Left lung (tissue), 10 donors: Measurements from ENCODE around the gene GGT6. TPM values are rescaled to one million over a fixed set of nuclear protein-coding genes. Genes with fewer than 3 reads are reported as not detected.
A peak's percentile ranks its signal among the peaks of the same experiment; 100 is the strongest.

Experiments
- ATAC-seq: fragments of 200-7000 bp; cut with Tn5 transposase; one replicate; pipeline ENCODE4 v1.9.1; 2020; ENCODE audit warnings: moderate library complexity
- DNase-seq, 4 donors: peaks; one replicate each; pipeline ENCODE4 v3.0.0-alpha.2; 2013 to 2020
- H3K27ac ChIP-seq, 2 donors: fragments of 200-600 bp; sonication (generic) in 1 of 2; one replicate each; pipeline versions ENCODE4 v1.5.0 to v1.8.0; 2020 to 2021
- H3K27me3 ChIP-seq, 2 donors: fragments of 200-600 bp; sonication (generic) in 1 of 2; one replicate each; pipeline versions ENCODE4 v1.5.0 to v1.8.0; 2020 to 2021
- H3K36me3 ChIP-seq, 2 donors: fragments of 200-600 bp; sonication (generic) in 1 of 2; one replicate each; pipeline versions ENCODE4 v1.5.0 to v1.8.0; 2020 to 2021
- H3K4me1 ChIP-seq, 2 donors: fragments of 200-600 bp; one replicate each; pipeline ENCODE4 v1.8.0; 2021
- H3K4me3 ChIP-seq, 2 donors: fragments of 200-600 bp; sonication (generic) in 1 of 2; one replicate each; pipeline versions ENCODE4 v1.5.0 to v1.8.0; 2020 to 2021; ENCODE audit warnings: mild to moderate bottlenecking in 1 of 2
- H3K9me3 ChIP-seq, 2 donors: fragments of 200-600 bp; sonication (generic) in 1 of 2; one replicate each; pipeline versions ENCODE4 v1.5.0 to v1.8.0; 2020 to 2021
- intact Hi-C, 2 donors: fragments of 100-400 bp; cut with DNase I; formaldehyde crosslinking; loops; one replicate each; pipeline versions ENCODE4 v1.11.2 to v1.14.2; 2022
- polyA plus RNA-seq, 6 donors: library from polyadenylated mRNA; unstranded; fragments of 120-200 nt; gene quantifications; one replicate each; pipeline ENCODE4 v1.2.1, GENCODE V29; 2013; ENCODE audit not compliant: insufficient read length in 6 of 6
- total RNA-seq, 2 donors: library from RNA; stranded (reverse); fragmentation: NEBNext Ultra II Directional; extraction: Animal tissue kit (Norgen Biotek cat#: 25700); gene quantifications; one replicate each; pipeline ENCODE4 v1.2.1, GENCODE V29; 2021
- TF ChIP-seq, protein P1 (sequence below), 2 donors: fragments of 200-600 bp; sonication (generic) in 1 of 2; IDR thresholded peaks; one replicate each; pipeline versions ENCODE4 v1.5.0 to v1.8.0; 2021; ENCODE audit warnings: antibody characterized with exemption in 2 of 2
- donor health status: DM: no; HTN: yes; CAD: no.
- donor health status: DM: no; HTN: no; CAD: no.

GGT6 gene
- total and polyA plus RNA-seq, 8 donors = 1.8 to 17.4 (median 6.4) TPM

GRCh38 chr17:4527134-4527533, 33.2 kb downstream of the GGT6 start:
- peaks cover 0 to 45% of the 10 kb centered on the region in 2 donors for H3K4me1 ChIP-seq
- H3K36me3 ChIP-seq = no peaks in the 10 kb centered on the region
- TF ChIP-seq, protein P1, sequence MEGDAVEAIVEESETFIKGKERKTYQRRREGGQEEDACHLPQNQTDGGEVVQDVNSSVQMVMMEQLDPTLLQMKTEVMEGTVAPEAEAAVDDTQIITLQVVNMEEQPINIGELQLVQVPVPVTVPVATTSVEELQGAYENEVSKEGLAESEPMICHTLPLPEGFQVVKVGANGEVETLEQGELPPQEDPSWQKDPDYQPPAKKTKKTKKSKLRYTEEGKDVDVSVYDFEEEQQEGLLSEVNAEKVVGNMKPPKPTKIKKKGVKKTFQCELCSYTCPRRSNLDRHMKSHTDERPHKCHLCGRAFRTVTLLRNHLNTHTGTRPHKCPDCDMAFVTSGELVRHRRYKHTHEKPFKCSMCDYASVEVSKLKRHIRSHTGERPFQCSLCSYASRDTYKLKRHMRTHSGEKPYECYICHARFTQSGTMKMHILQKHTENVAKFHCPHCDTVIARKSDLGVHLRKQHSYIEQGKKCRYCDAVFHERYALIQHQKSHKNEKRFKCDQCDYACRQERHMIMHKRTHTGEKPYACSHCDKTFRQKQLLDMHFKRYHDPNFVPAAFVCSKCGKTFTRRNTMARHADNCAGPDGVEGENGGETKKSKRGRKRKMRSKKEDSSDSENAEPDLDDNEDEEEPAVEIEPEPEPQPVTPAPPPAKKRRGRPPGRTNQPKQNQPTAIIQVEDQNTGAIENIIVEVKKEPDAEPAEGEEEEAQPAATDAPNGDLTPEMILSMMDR (IDR thresholded peaks at IDR 0.05) = no peak
- no peaks in the 10 kb centered on the region for H3K9me3 ChIP-seq
- no peak overlapping the region for H3K4me3 ChIP-seq
- no peaks in the 10 kb centered on the region for H3K27me3 ChIP-seq
- H3K27ac ChIP-seq = peak overlapping the region in 1 of 2 donors; percentile 2
- DNase-seq = no peak
- intact Hi-C loops = no loop called here
- no peak for ATAC-seq

DNA sequence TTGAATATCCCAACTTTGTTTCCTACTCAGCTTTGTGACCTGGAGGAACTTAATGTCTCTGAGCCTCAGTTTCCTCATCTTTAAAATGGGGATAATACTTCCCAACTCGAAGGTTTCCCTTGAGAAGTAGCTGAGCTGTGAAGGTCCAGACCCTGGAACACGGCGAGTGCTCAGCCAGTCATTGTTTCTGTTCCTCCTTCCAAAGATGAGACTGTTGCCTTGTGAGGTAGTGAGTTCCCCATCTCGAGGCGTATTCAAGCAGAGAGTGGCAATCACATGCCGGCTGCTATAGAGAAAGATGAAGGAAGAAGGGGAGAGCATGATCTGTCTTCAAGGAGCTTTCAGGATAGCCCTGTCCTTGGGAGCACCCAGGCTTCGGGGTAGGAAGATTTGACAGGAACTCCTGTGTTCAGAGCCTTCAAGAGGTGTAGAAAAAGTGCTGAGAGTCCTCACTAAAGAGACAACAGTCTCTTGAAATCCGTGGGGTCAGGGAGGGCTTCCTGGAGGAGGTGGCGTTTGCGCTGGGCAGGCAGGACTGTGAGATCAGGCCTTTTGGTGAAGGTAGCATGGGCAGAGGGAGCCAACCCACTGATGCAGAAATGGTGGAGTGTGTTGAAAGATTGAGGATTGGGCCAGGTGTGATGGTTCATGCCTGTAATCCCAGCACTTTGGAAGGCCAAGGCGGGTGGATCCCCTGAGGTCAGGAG, 34.5 kb downstream of the GGT6 start:
- H3K9me3 ChIP-seq = no peaks in the 10 kb centered on the region
- intact Hi-C loops = no loop called here
- no peak for ATAC-seq
- TF ChIP-seq, protein P1 (IDR thresholded peaks at IDR 0.05) = no peak
- H3K27me3 ChIP-seq = no peaks in the 10 kb centered on the region
- H3K4me3 ChIP-seq = no peak overlapping the region
- no peaks in the 10 kb centered on the region for H3K36me3 ChIP-seq
- peaks cover 0 to 40% of the 10 kb centered on the region in 2 donors for H3K4me1 ChIP-seq
- no peak for DNase-seq
- no peak overlapping the region for H3K27ac ChIP-seq

GRCh38 chr17:4523946-4524345, 36.4 kb downstream of the GGT6 start:
- Histone ChIP-seq H3K36me3 (no peaks in the 10 kb centered on the region), H3K9me3 (no peaks in the 10 kb centered on the region), H3K4me1 (peaks cover 6 to 44% of the 10 kb centered on the region in 2 donors), H3K27ac (peak overlapping the region in 1 of 2 donors; percentile 71), H3K4me3 (no peak overlapping the region), H3K27me3 (no peaks in the 10 kb centered on the region)
- intact Hi-C loops = no loop called here
- DNase-seq (no peak), ATAC-seq (no peak)
- TF ChIP-seq, protein P1 (IDR thresholded peaks at IDR 0.05) = no peak

- TF ChIP-seq, protein P1 (IDR thresholded peaks at IDR 0.05) = no peak
- Histone ChIP-seq H3K27me3 (no peaks in the 10 kb centered on the region), H3K4me3 (no peak overlapping the region), H3K27ac (peak overlapping the region; percentile 71 to 83), H3K9me3 (no peaks in the 10 kb centered on the region), H3K36me3 (no peaks in the 10 kb centered on the region), H3K4me1 (peaks cover 6 to 54% of the 10 kb centered on the region in 2 donors)
- intact Hi-C loops = no loop called here
- ATAC-seq (no peak), DNase-seq (no peak)
Observed at GRCh38 chr17:4522661-4523060, 37.7 kb downstream of the GGT6 start.

DNA sequence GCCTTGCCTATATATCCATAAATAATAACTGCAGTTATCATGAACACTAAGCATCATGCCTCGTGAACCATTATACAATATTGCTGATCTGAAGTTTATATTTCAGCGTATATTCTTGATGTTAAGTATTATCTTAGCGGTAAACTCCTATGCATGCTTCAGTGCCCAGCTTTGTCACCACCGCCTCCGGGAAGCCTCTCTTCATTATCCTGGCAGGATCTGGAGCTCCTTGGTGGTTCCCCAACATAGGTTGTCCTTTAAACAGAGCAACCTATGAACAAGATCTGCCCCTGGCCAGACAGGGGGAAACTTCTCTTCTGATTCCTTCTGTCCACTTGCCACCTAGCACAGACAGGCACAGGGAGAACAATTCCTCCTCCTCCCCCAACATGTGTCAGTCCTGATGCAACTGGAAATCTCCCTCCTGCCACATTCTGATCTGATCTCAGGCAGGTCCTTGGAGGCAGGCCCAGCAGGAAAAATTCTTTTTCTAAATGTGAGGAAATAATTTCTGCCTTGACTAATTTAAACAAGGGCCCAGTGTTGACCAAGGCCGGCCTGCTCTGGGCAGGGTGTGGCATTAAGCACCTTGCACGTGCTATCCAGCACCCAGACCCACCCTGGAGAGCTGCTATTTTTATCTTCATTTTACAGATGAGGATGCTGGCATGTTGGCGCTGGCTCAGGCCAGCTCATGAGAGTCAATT, 39.3 kb downstream of the GGT6 start:
- no peaks in the 10 kb centered on the region for H3K36me3 ChIP-seq
- peak overlapping the region; percentile 71 to 83 for H3K27ac ChIP-seq
- DNase-seq = peak in 3 of 4 donors; percentile 80 to 82 (median 80)

More for the DNA sequence above, 39.3 kb downstream of the GGT6 start:
- TF ChIP-seq, protein P1 (IDR thresholded peaks at IDR 0.05) = no peak
- no peaks in the 10 kb centered on the region for H3K9me3 ChIP-seq
- no peaks in the 10 kb centered on the region for H3K27me3 ChIP-seq
- peaks cover 9 to 64% of the 10 kb centered on the region in 2 donors for H3K4me1 ChIP-seq
- intact Hi-C loops = no loop called here
- H3K4me3 ChIP-seq = no peak overlapping the region
- peak; percentile 85 for ATAC-seq
